ENCODE measurements around the gene ENTPD5.

GRCh38 chr14:73942180-73942579, 76.9 kb downstream of the ENTPD5 start:
- TF ChIP-seq CTCF (IDR thresholded peaks at IDR 0.05; ENCODE audit: low read depth, low read length, missing input control) = no peak
- no peak for TF ChIP-seq YY1 (IDR thresholded peaks at IDR 0.05)
- TF ChIP-seq EGR1 (IDR thresholded peaks at IDR 0.05; ENCODE audit: low read depth in 2 of 2) = no peak
- TF ChIP-seq, protein P1, sequence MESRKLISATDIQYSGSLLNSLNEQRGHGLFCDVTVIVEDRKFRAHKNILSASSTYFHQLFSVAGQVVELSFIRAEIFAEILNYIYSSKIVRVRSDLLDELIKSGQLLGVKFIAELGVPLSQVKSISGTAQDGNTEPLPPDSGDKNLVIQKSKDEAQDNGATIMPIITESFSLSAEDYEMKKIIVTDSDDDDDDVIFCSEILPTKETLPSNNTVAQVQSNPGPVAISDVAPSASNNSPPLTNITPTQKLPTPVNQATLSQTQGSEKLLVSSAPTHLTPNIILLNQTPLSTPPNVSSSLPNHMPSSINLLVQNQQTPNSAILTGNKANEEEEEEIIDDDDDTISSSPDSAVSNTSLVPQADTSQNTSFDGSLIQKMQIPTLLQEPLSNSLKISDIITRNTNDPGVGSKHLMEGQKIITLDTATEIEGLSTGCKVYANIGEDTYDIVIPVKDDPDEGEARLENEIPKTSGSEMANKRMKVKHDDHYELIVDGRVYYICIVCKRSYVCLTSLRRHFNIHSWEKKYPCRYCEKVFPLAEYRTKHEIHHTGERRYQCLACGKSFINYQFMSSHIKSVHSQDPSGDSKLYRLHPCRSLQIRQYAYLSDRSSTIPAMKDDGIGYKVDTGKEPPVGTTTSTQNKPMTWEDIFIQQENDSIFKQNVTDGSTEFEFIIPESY (IDR thresholded peaks at IDR 0.05) = no peak
- TF ChIP-seq MAX (IDR thresholded peaks at IDR 0.05) = no peak
- no peak for TF ChIP-seq REST (IDR thresholded peaks at IDR 0.05)
- no peak for TF ChIP-seq JUND (IDR thresholded peaks at IDR 0.05)
- TF ChIP-seq TAF1 (conservative IDR thresholded peaks at IDR 0.05) = no peak
- no peak for TF ChIP-seq RXRA (IDR thresholded peaks at IDR 0.05)
- no peak for TF ChIP-seq NR2F2 (IDR thresholded peaks at IDR 0.05)
- no peak for TF ChIP-seq SP1 (IDR thresholded peaks at IDR 0.05)

Measured in liver (tissue), 3 donors.